A673 (cell line): ENCODE data around the gene SEC22A. TPM values are rescaled to one million over a fixed set of nuclear protein-coding genes. Genes with fewer than 3 reads are reported as not detected.

Experiments used
- BruUV-seq: library from RNA; stranded (reverse); fragments of 400-500 nt; replicated peaks from 2 replicates; lab custom pipeline; 2021; lab: Mats Ljungman, UMichigan
- CTCF ChIA-PET: fragments of 300-600 bp; sonication (Branson Sonifier 250); formaldehyde crosslinking; loops from one replicate; lab custom pipeline; 2022; ENCODE audit warnings: antibody characterized with exemption; lab: Charles Lee
- POLR2A ChIA-PET: fragments of 300-600 bp; sonication (Branson Sonifier 250); formaldehyde crosslinking; loops from one replicate; lab custom pipeline; 2022; ENCODE audit warnings: antibody characterized with exemption; ENCODE audit not compliant: low non-redundant PET; lab: Charles Lee
- DNase-seq: peaks from one replicate; pipeline ENCODE4 v3.0.0-alpha.2; 2015; ENCODE audit warnings: low spot score
- H3K27ac ChIP-seq: fragments of 200-600 bp; sonication (generic); 2 replicates; pipeline ENCODE4 v1.5.1; 2016; ENCODE audit warnings: mixed run types, low read depth, mild to moderate bottlenecking, mixed read lengths, antibody characterized with exemption, low read length; ENCODE audit not compliant: poor library complexity, severe bottlenecking
- H3K27me3 ChIP-seq: fragments of 200-600 bp; sonication (generic); replicated peaks from 2 replicates; pipeline ENCODE4 v1.6.1; 2017; ENCODE audit warnings: mixed run types, low read depth, mild to moderate bottlenecking, mixed read lengths, antibody characterized with exemption, low read length; ENCODE audit not compliant: insufficient read depth, poor library complexity
- H3K36me3 ChIP-seq: fragments of 200-600 bp; sonication (generic); 2 replicates; pipeline ENCODE4 v1.6.1; 2016; ENCODE audit warnings: mixed run types, mild to moderate bottlenecking, mixed read lengths, antibody characterized with exemption, low read length; ENCODE audit not compliant: insufficient read depth, poor library complexity, severe bottlenecking
- H3K4me1 ChIP-seq: fragments of 200-600 bp; sonication (generic); 2 replicates; pipeline ENCODE4 v1.6.1; 2017; ENCODE audit warnings: mixed run types, mild to moderate bottlenecking, mixed read lengths, antibody characterized with exemption, low read length; ENCODE audit not compliant: insufficient read depth, poor library complexity, severe bottlenecking
- H3K4me3 ChIP-seq: fragments of 200-600 bp; sonication (generic); 2 replicates; pipeline ENCODE4 v1.5.1; 2016; ENCODE audit warnings: low read depth, mixed run types, mild to moderate bottlenecking, mixed read lengths, low read length; ENCODE audit not compliant: poor library complexity, severe bottlenecking
- H3K9me3 ChIP-seq: fragments of 200-600 bp; sonication (generic); 2 replicates; pipeline ENCODE4 v1.6.1; 2016; ENCODE audit warnings: mixed run types, low read depth, mild to moderate bottlenecking, mixed read lengths, antibody characterized with exemption, low read length; ENCODE audit not compliant: poor library complexity, severe bottlenecking
- EZH2 ChIP-seq: fragments of 200-600 bp; sonication (generic); IDR thresholded peaks from 2 replicates; pipeline ENCODE4 v1.6.1; 2017; ENCODE audit warnings: borderline replicate concordance, low read depth, mild to moderate bottlenecking, mixed read lengths, antibody characterized with exemption, low read length; ENCODE audit not compliant: poor library complexity, severe bottlenecking
- intact Hi-C: fragments of 100-400 bp; cut with micrococcal nuclease; formaldehyde crosslinking; loops from one replicate; pipeline ENCODE4 v1.10.0; 2022; ENCODE audit not compliant: unreplicated experiment
- total RNA-seq: library from RNA; stranded (reverse); gene quantifications from 2 replicates; pipeline ENCODE4 v1.2.3, GENCODE V29; 2021
- TF ChIP-seq, protein P1 (sequence below): fragments of 300-800, 200-600 bp; sonication (generic); conservative IDR thresholded peaks from 2 replicates; pipeline ENCODE4 v1.5.1; 2017; ENCODE audit warnings: low read depth, mild to moderate bottlenecking, antibody characterized with exemption, low read length, moderate library complexity, mixed read lengths

SEC22A gene
- total RNA-seq, 1 experiment from 2014 or later: 21.6 TPM

DNA sequence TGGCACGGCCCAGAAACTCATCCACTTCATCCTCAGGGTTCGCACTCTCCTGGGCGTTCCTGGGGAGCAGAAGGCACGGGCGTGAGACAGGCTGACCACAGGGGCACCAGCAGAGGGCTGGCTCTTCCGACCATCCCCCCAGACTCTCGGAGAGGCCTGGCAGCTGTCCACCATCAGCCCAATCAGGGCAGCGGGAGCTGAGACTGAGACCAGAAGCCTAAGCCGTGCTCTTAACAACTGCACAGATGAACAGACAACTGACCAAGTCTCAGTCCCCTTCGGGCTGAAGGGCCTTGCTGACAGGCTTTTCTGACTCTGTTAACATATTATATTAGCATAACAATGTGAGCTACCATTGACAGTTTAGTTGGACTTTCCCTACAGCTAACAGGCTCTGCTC, 118.0 kb downstream of the SEC22A start:
- H3K4me1 ChIP-seq: no peaks in the 10 kb centered on the region
- intact Hi-C loops: no loop called here
- peaks cover 26% of the 10 kb centered on the region for H3K27me3 ChIP-seq
- no peaks in the 10 kb centered on the region for H3K36me3 ChIP-seq
- TF ChIP-seq, protein P1, sequence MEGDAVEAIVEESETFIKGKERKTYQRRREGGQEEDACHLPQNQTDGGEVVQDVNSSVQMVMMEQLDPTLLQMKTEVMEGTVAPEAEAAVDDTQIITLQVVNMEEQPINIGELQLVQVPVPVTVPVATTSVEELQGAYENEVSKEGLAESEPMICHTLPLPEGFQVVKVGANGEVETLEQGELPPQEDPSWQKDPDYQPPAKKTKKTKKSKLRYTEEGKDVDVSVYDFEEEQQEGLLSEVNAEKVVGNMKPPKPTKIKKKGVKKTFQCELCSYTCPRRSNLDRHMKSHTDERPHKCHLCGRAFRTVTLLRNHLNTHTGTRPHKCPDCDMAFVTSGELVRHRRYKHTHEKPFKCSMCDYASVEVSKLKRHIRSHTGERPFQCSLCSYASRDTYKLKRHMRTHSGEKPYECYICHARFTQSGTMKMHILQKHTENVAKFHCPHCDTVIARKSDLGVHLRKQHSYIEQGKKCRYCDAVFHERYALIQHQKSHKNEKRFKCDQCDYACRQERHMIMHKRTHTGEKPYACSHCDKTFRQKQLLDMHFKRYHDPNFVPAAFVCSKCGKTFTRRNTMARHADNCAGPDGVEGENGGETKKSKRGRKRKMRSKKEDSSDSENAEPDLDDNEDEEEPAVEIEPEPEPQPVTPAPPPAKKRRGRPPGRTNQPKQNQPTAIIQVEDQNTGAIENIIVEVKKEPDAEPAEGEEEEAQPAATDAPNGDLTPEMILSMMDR: no peak
- TF ChIP-seq EZH2: no peak
- CTCF ChIA-PET: no interaction called here
- DNase-seq: no peak
- H3K9me3 ChIP-seq: no peaks in the 10 kb centered on the region
- BruUV-seq: no TSS peak
- POLR2A ChIA-PET: no interaction called here
- H3K4me3 ChIP-seq: no peak overlapping the region
- H3K27ac ChIP-seq: no peak overlapping the region

DNA sequence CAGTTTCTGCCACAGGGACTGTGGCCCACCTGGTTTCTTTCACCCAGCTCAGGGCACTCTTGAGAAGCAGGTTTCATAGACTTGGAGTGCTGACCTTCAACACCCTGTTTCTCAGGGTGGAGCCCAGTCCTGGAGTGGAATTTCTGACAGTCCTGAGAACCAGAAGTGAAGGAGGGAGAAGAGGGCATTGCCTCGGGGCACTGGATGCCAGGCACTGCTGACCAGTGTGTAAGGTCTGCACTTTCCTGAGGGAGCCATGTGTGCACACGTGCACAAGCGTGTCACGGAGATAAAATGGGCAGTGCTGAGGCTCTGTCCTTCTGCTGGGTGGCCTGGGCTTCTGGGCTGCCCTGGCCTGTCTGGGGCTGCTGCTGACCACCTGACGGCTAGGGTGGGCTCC, 118.5 kb downstream of the SEC22A start:
- no peak for DNase-seq
- no peaks in the 10 kb centered on the region for H3K4me1 ChIP-seq
- H3K36me3 ChIP-seq: no peaks in the 10 kb centered on the region
- H3K27me3 ChIP-seq: peaks cover 21% of the 10 kb centered on the region
- intact Hi-C loops: no loop called here
- H3K27ac ChIP-seq: no peak overlapping the region
- TF ChIP-seq, protein P1: no peak
- TF ChIP-seq EZH2: no peak
- ChIA-PET POLR2A (no interaction called here), CTCF (no interaction called here)
- no peaks in the 10 kb centered on the region for H3K9me3 ChIP-seq
- no TSS peak for BruUV-seq
- H3K4me3 ChIP-seq: no peak overlapping the region

DNA sequence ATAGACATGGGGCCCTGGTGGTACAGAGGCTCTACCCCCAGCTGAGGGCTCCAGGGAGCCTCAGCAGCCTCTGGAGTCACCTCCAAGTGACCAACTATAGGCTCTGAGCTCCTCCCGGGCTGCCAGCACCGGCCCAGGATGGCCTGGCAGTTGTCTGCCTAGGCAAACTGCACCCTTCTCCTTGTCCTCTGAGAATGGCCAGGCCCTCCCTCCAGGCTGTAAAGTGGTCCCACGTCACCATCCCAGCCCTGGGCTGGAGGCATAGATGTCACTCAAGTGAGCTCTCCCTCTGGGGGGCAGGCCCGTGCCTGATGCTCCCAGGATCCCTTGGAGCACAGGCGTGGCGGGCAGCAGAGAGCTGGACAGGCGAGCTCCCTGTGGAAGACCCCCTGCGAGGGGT, 120.1 kb downstream of the SEC22A start:
- DNase-seq: no peak
- TF ChIP-seq EZH2: no peak
- TF ChIP-seq, protein P1: no peak
- Histone ChIP-seq H3K9me3 (no peaks in the 10 kb centered on the region), H3K4me1 (no peaks in the 10 kb centered on the region), H3K36me3 (no peaks in the 10 kb centered on the region), H3K27me3 (peaks cover 7% of the 10 kb centered on the region), H3K4me3 (no peak overlapping the region), H3K27ac (no peak overlapping the region)
- BruUV-seq: no TSS peak
- intact Hi-C loops: no loop called here
- ChIA-PET CTCF (no interaction called here), POLR2A (no interaction called here)
